ENCODE measurements around the gene MAP2. TPM values are rescaled to one million over a fixed set of nuclear protein-coding genes. Genes with fewer than 3 reads are reported as not detected.

The MAP2 gene
- total and polyA plus RNA-seq, 2 donors (not counting 3 experiments of a cell fraction or from before 2014, with no cell fraction given): 19.4 to 46.1 TPM

DNA sequence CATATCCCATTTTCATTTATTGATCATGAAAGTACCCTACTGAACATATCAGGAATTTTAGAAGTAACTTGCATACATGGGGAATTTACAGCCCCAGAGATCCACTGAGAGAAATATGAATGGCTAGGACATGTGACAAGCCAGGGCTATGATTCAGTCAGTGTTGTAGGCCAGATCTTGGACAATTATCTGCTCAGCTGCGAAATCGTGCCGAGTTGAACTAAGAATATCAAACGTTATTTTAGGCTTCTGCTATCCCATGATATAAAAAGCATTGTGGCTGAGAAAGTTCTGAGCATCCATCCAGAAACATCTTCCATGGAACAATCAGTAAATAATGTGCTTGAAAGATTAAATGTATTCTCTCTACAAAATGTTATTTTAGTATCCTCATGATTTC is 262.1 kb downstream of the MAP2 start:
- CTCF ChIA-PET: interaction anchor here (0.8 kb wide), 1 partner anchor 11 kb away, joined by 3 read pairs; no protein-coding TSS in a partner anchor
- no peak overlapping the region for H3K4me3 ChIP-seq (replicated peaks in 1 of 3; ENCODE audit: insufficient read depth in 1 of 3, low read depth in 1 of 3, low read length in 3 of 3)
- H2AFZ ChIP-seq (ENCODE audit: low read depth, low read length): no peak overlapping the region
- no peak overlapping the region for H3K27ac ChIP-seq (ENCODE audit: insufficient read depth, low read depth, low read length)
- H3K79me2 ChIP-seq (ENCODE audit: control insufficient read depth, insufficient read depth, low read length): no peaks in the 10 kb centered on the region
- no peak for TF ChIP-seq POLR2A (IDR thresholded peaks at IDR 0.05; ENCODE audit: low read depth, low read length)
- no peak for TF ChIP-seq MYC (IDR thresholded peaks at IDR 0.05; ENCODE audit: low read depth, low read length)
- TF ChIP-seq FOS (IDR thresholded peaks at IDR 0.05; ENCODE audit: borderline replicate concordance, insufficient read depth, low read length): no peak
- TF ChIP-seq CTCF (IDR thresholded peaks at IDR 0.05; ENCODE audit: extremely low read depth in 1 of 2, insufficient read depth in 1 of 2, low read depth in 1 of 2, low read length in 2 of 2): no peak
- TF ChIP-seq POLR2AphosphoS5 (IDR thresholded peaks at IDR 0.05; ENCODE audit: insufficient read depth, low read depth, low read length): no peak
- TF ChIP-seq JUN (IDR thresholded peaks at IDR 0.05; ENCODE audit: borderline replicate concordance, insufficient read depth, insufficient read length, low read depth): no peak
- no peak for TF ChIP-seq MAX (IDR thresholded peaks at IDR 0.05; ENCODE audit: insufficient read depth, insufficient read length)
- no peak for TF ChIP-seq GATA2 (IDR thresholded peaks at IDR 0.05; ENCODE audit: insufficient read depth, insufficient read length, low read depth, low read length)
- no peak for TF ChIP-seq EZH2 (IDR thresholded peaks at IDR 0.05; ENCODE audit: borderline replicate concordance, low read depth, low read length, severe bottlenecking)
- no peaks in the 10 kb centered on the region for H3K36me3 ChIP-seq (ENCODE audit: control insufficient read depth in 2 of 2, extremely low read depth in 1 of 2, insufficient read depth in 2 of 2, low read length in 2 of 2)
- dilution Hi-C loops (cut with MboI; ENCODE audit: extremely low pct_ligation_motif_present, low sequenced_read_pairs) (no loop called here), intact Hi-C loops (cut with micrococcal nuclease) (no loop called here)
- no peak for DNase-seq (ENCODE audit: low read depth, low spot score)
- no peaks in the 10 kb centered on the region for H4K20me1 ChIP-seq (replicated peaks; ENCODE audit: control insufficient read depth, extremely low read depth, insufficient read depth, low read length)
- no peak for FAIRE-seq
- H3K4me1 ChIP-seq (ENCODE audit: control insufficient read depth, extremely low read depth, insufficient read depth, low read length): no peaks in the 10 kb centered on the region
- BruUV-seq (replicated peaks): no TSS peak
- no peak overlapping the region for H3K9ac ChIP-seq (replicated peaks; ENCODE audit: extremely low read depth, insufficient read depth, low read length)
- H3K27me3 ChIP-seq (ENCODE audit: control insufficient read depth in 2 of 2, insufficient read depth in 2 of 2, low read length in 2 of 2): no peaks in the 10 kb centered on the region
- no peaks in the 10 kb centered on the region for H3K9me3 ChIP-seq (replicated peaks; ENCODE audit: control insufficient read depth, insufficient read depth, low read length)
- H3K4me2 ChIP-seq (ENCODE audit: insufficient read depth, low read length): no peak overlapping the region
- POLR2A ChIA-PET: no interaction called here
- H3K9me1 ChIP-seq (replicated peaks; ENCODE audit: control insufficient read depth, extremely low read depth, insufficient read depth, low read length): no peaks in the 10 kb centered on the region

Measured in endothelial cell of umbilical vein (primary cell).